OCI-LY7 (cell line): ENCODE results near the gene ZNF622. TPM values are rescaled to one million over a fixed set of nuclear protein-coding genes. Genes with fewer than 3 reads are reported as not detected.

ENCODE experiments used
- BruUV-seq: library from RNA; stranded (reverse); fragments of 400-500 nt; replicated peaks from 2 replicates; lab custom pipeline; 2021; lab: Mats Ljungman, UMichigan
- CTCF ChIA-PET: fragments of 300-600 bp; sonication (Branson Sonifier 250); formaldehyde crosslinking; loops from one replicate; lab custom pipeline; 2022; ENCODE audit warnings: antibody characterized with exemption; ENCODE audit not compliant: unreplicated experiment; lab: Charles Lee
- POLR2A ChIA-PET: fragments of 300-600 bp; sonication (Branson Sonifier 250); formaldehyde crosslinking; loops from one replicate; lab custom pipeline; 2022; ENCODE audit warnings: antibody characterized with exemption; lab: Charles Lee
- DNase-seq: peaks from one replicate; pipeline ENCODE4 v3.0.0-alpha.2; 2015; ENCODE audit warnings: low spot score
- H2AFZ ChIP-seq: fragments of 200-600 bp; sonication (generic), shearing (Covaris generic); 2 replicates; pipeline ENCODE4 v1.6.1; 2014; ENCODE audit warnings: mild to moderate bottlenecking, antibody characterized with exemption, low read length, moderate library complexity
- H3K27ac ChIP-seq: fragments of 200-600 bp; sonication (generic); 2 replicates; pipeline ENCODE4 v1.5.1; 2014; ENCODE audit warnings: mixed run types, low read depth, mild to moderate bottlenecking, moderate library complexity, low read length, inconsistent platforms; ENCODE audit not compliant: poor library complexity, severe bottlenecking
- H3K36me3 ChIP-seq: fragments of 200-600 bp; sonication (generic); 2 replicates; pipeline ENCODE4 v1.6.1; 2014; ENCODE audit warnings: mild to moderate bottlenecking, antibody characterized with exemption, low read length, moderate library complexity, mixed read lengths; ENCODE audit not compliant: insufficient read depth
- H3K4me1 ChIP-seq: fragments of 200-600 bp; sonication (generic); 2 replicates; pipeline ENCODE4 v1.5.1; 2014; ENCODE audit warnings: mild to moderate bottlenecking, low read length; ENCODE audit not compliant: insufficient read depth, poor library complexity, severe bottlenecking
- H3K4me2 ChIP-seq: fragments of 200-600 bp; sonication (generic); 2 replicates; pipeline ENCODE4 v1.6.1; 2014; ENCODE audit warnings: mild to moderate bottlenecking, low read length
- H3K4me3 ChIP-seq: fragments of 200-600 bp; sonication (generic); 2 replicates; pipeline ENCODE4 v1.5.1; 2014; ENCODE audit warnings: mild to moderate bottlenecking, low read depth, low read length; ENCODE audit not compliant: poor library complexity, severe bottlenecking
- H3K79me2 ChIP-seq: fragments of 200-600 bp; sonication (generic); 2 replicates; pipeline ENCODE4 v1.6.1; 2016; ENCODE audit warnings: low read depth, mild to moderate bottlenecking, low read length, moderate library complexity, mixed read lengths; ENCODE audit not compliant: insufficient read depth
- H3K9me2 ChIP-seq: fragments of 200-600 bp; sonication (generic); 2 replicates; pipeline ENCODE4 v1.6.1; 2016; ENCODE audit warnings: mild to moderate bottlenecking, low read length, mixed read lengths; ENCODE audit not compliant: insufficient read depth
- H3K9me3 ChIP-seq: fragments of 200-600 bp; sonication (generic); 2 replicates; pipeline ENCODE4 v1.6.1; 2014; ENCODE audit warnings: mild to moderate bottlenecking, mixed run types, low read length, mixed read lengths
- H4K20me1 ChIP-seq: fragments of 200-600 bp; sonication (generic); 2 replicates; pipeline ENCODE4 v1.6.1; 2014; ENCODE audit warnings: mild to moderate bottlenecking, antibody characterized with exemption, low read length, moderate library complexity, mixed read lengths; ENCODE audit not compliant: insufficient read depth
- CTCF ChIP-seq: fragments of 200-600 bp; sonication (generic); conservative IDR thresholded peaks from 2 replicates; pipeline ENCODE4 v1.5.1; 2014; ENCODE audit warnings: mild to moderate bottlenecking, antibody characterized with exemption, low read length, moderate library complexity, mixed read lengths
- EZH2phosphoT487 ChIP-seq: fragments of 200-600 bp; sonication (generic); IDR thresholded peaks from 2 replicates; pipeline ENCODE4 v1.6.1; 2018; ENCODE audit warnings: low read depth, borderline replicate concordance, mild to moderate bottlenecking, mixed run types, antibody characterized with exemption, low read length, moderate library complexity, mixed read lengths
- intact Hi-C: fragments of 100-400 bp; cut with micrococcal nuclease; formaldehyde crosslinking; loops from one replicate; pipeline ENCODE4 v1.10.0; 2022; ENCODE audit not compliant: unreplicated experiment
- total RNA-seq, 2 experiments: library from RNA; depleted of rRNA in 1 of 2; stranded (reverse); fragments of >200 nt in 1 of 2; shearing (Covaris generic) in 1 of 2; gene quantifications; 2 replicates each; pipeline ENCODE4 v1.2.3, GENCODE V29; 2014 to 2022

ZNF622 gene
- total RNA-seq, 2 experiments from 2014 or later, result 25.7 to 32.9 TPM

- Histone ChIP-seq H3K4me2 (no peak overlapping the region), H3K79me2 (no peaks in the 10 kb centered on the region), H3K9me2 (no peaks in the 10 kb centered on the region), H2AFZ (no peak overlapping the region), H3K9me3 (no peaks in the 10 kb centered on the region), H4K20me1 (no peaks in the 10 kb centered on the region), H3K36me3 (no peaks in the 10 kb centered on the region), H3K27ac (no peak overlapping the region), H3K4me3 (no peak overlapping the region), H3K4me1 (no peaks in the 10 kb centered on the region)
- no peak for DNase-seq
- BruUV-seq, result no TSS peak
- ChIA-PET POLR2A (no interaction called here), CTCF (no interaction called here)
- intact Hi-C loops, result no loop called here
- no peak for TF ChIP-seq CTCF
Measured at GRCh38 chr5:16431490-16431889, 34.1 kb downstream of the ZNF622 start.

- H3K36me3 ChIP-seq, result no peaks in the 10 kb centered on the region
- H3K4me2 ChIP-seq, result no peak overlapping the region
- no peaks in the 10 kb centered on the region for H4K20me1 ChIP-seq
- TF ChIP-seq CTCF, result no peak
- no peak for TF ChIP-seq EZH2phosphoT487
- no peak overlapping the region for H2AFZ ChIP-seq
- no TSS peak for BruUV-seq
- DNase-seq, result no peak
- no peaks in the 10 kb centered on the region for H3K79me2 ChIP-seq
- H3K9me2 ChIP-seq, result no peaks in the 10 kb centered on the region
- intact Hi-C loops, result no loop called here
- H3K4me1 ChIP-seq, result no peaks in the 10 kb centered on the region
- CTCF ChIA-PET, result no interaction called here
- H3K27ac ChIP-seq, result no peak overlapping the region
- H3K4me3 ChIP-seq, result no peak overlapping the region
- H3K9me3 ChIP-seq, result no peaks in the 10 kb centered on the region
- POLR2A ChIA-PET, result no interaction called here
Measured at GRCh38 chr5:16430349-16431089, 35.1 kb downstream of the ZNF622 start.

- Histone ChIP-seq H3K4me1 (no peaks in the 10 kb centered on the region), H2AFZ (no peak overlapping the region), H3K4me3 (no peak overlapping the region), H3K9me3 (no peaks in the 10 kb centered on the region), H3K9me2 (no peaks in the 10 kb centered on the region), H4K20me1 (no peaks in the 10 kb centered on the region), H3K79me2 (no peaks in the 10 kb centered on the region), H3K4me2 (no peak overlapping the region), H3K36me3 (no peaks in the 10 kb centered on the region), H3K27ac (no peak overlapping the region)
- BruUV-seq, result no TSS peak
- TF ChIP-seq EZH2phosphoT487 (no peak), CTCF (no peak)
- DNase-seq, result no peak
- ChIA-PET POLR2A (no interaction called here), CTCF (no interaction called here)
- intact Hi-C loops, result no loop called here
Measured at GRCh38 chr5:16428359-16428758, 37.2 kb downstream of the ZNF622 start.
